ENCODE data around the gene CCDC24.

Gene CCDC24

GRCh38 chr1:43991476-43992231, at the start of gene CCDC24:
Gene CCDC24 (plus strand): TSS chr1:43991599. CDS start chr1:43991879, 280 bp downstream.
- no peak for TF ChIP-seq CTCF (IDR thresholded peaks at IDR 0.05; ENCODE audit: low read length, missing control alignments)
- DNase-seq (ENCODE audit: low read depth), result peak; percentile 80
- H3K4me3 ChIP-seq (replicated peaks; ENCODE audit: low read depth, low read length), result peak within 1 kb of the TSS; percentile 66

- no peak overlapping the region for H3K4me3 ChIP-seq (replicated peaks; ENCODE audit: low read depth, low read length)
- no peak for TF ChIP-seq CTCF (IDR thresholded peaks at IDR 0.05; ENCODE audit: low read length, missing control alignments)
- no peak for DNase-seq (ENCODE audit: low read depth)
These were observed 49.0 kb upstream of the CCDC24 start for GRCh38 chr1:43942411-43942810.

- TF ChIP-seq CTCF (IDR thresholded peaks at IDR 0.05; ENCODE audit: low read length, missing control alignments), result no peak
- no peak for DNase-seq (ENCODE audit: low read depth)
- H3K4me3 ChIP-seq (replicated peaks; ENCODE audit: low read depth, low read length), result no peak overlapping the region
These were observed 46.5 kb upstream of the CCDC24 start for GRCh38 chr1:43944860-43945259.

- no peak for TF ChIP-seq CTCF (IDR thresholded peaks at IDR 0.05; ENCODE audit: low read length, missing control alignments)
- DNase-seq (ENCODE audit: low read depth), result no peak
- peak overlapping the region; percentile 92 for H3K4me3 ChIP-seq (replicated peaks; ENCODE audit: low read depth, low read length)
These were observed 45.6 kb upstream of the CCDC24 start for GRCh38 chr1:43945674-43946235.

- peak within 1 kb of the TSS; percentile 92 for H3K4me3 ChIP-seq (replicated peaks; ENCODE audit: low read depth, low read length)
- TF ChIP-seq CTCF (IDR thresholded peaks at IDR 0.05; ENCODE audit: low read length, missing control alignments), result peak; percentile 42
- DNase-seq (ENCODE audit: low read depth), result peak; percentile 96
These were observed 45.0 kb upstream of the CCDC24 start, which contains the start of gene IPO13 for GRCh38 chr1:43946236-43947060. Gene IPO13 (plus strand): TSS chr1:43946950. CDS start chr1:43947601, 651 bp downstream.

- TF ChIP-seq CTCF (IDR thresholded peaks at IDR 0.05; ENCODE audit: low read length, missing control alignments), result no peak
- peak overlapping the region; percentile 92 for H3K4me3 ChIP-seq (replicated peaks; ENCODE audit: low read depth, low read length)
- DNase-seq (ENCODE audit: low read depth), result no peak
These were observed 44.1 kb upstream of the CCDC24 start for GRCh38 chr1:43947061-43947873.
